Neuronal stem cell (in vitro differentiated cells): ENCODE data around the gene CLASP1.

Source experiments
- DNase-seq: peaks from one replicate; pipeline ENCODE4 v3.0.0-alpha.2; 2013; ENCODE audit warnings: low spot score
- H2AFZ ChIP-seq: one replicate; pipeline ENCODE4 v1.6.1; 2013; ENCODE audit warnings: mild to moderate bottlenecking, low read length, inconsistent platforms
- H2AK5ac ChIP-seq: 2 replicates; pipeline ENCODE4 v1.6.1; 2013; ENCODE audit warnings: low read depth, mild to moderate bottlenecking, inconsistent platforms, low read length, moderate library complexity, mixed read lengths
- H2BK120ac ChIP-seq: 2 replicates; pipeline ENCODE4 v1.6.1; 2013; ENCODE audit warnings: low read depth, mild to moderate bottlenecking, inconsistent platforms, low read length, moderate library complexity, mixed read lengths
- H2BK12ac ChIP-seq: one replicate; pipeline ENCODE4 v1.6.1; 2013; ENCODE audit warnings: low read length, inconsistent platforms
- H2BK15ac ChIP-seq: 2 replicates; pipeline ENCODE4 v1.6.1; 2013; ENCODE audit warnings: mild to moderate bottlenecking, low read length, inconsistent platforms, mixed read lengths
- H2BK5ac ChIP-seq: one replicate; pipeline ENCODE4 v1.6.1; 2013; ENCODE audit warnings: inconsistent platforms, mild to moderate bottlenecking, low read length, moderate library complexity
- H3K14ac ChIP-seq: one replicate; pipeline ENCODE4 v1.6.1; 2013; ENCODE audit warnings: low read length, inconsistent platforms
- H3K18ac ChIP-seq: 2 replicates; pipeline ENCODE4 v1.6.1; 2013; ENCODE audit warnings: low read length, inconsistent platforms
- H3K23ac ChIP-seq: 2 replicates; pipeline ENCODE4 v1.6.1; 2013; ENCODE audit warnings: low read depth, mild to moderate bottlenecking, mixed read lengths, low read length, inconsistent platforms; ENCODE audit not compliant: poor library complexity
- H3K27ac ChIP-seq: replicated peaks from 3 replicates; pipeline ENCODE4 v1.5.1; 2013; ENCODE audit warnings: low read length, inconsistent platforms
- H3K27me3 ChIP-seq, 3 experiments: 2 replicates each; pipeline ENCODE4 v1.6.1; 2013; ENCODE audit warnings: low read length in 3 of 3, mild to moderate bottlenecking in 2 of 3, inconsistent platforms in 1 of 3, low read depth in 1 of 3, mixed read lengths in 1 of 3, moderate library complexity in 1 of 3; ENCODE audit not compliant: control insufficient read depth in 3 of 3, insufficient read depth in 3 of 3
- H3K36me3 ChIP-seq, 2 donors: replicated peaks in 1 of 2; 2 replicates each; pipeline ENCODE4 v1.6.1; 2013; ENCODE audit warnings: low read length in 2 of 2; ENCODE audit not compliant: control insufficient read depth in 2 of 2, insufficient read depth in 2 of 2
- H3K4ac ChIP-seq: 2 replicates; pipeline ENCODE4 v1.6.1; 2013; ENCODE audit warnings: inconsistent platforms, mild to moderate bottlenecking, low read length, moderate library complexity
- H3K4me1 ChIP-seq, 2 donors: 1 replicate in 1 of 2; 2 replicates in 1 of 2; pipeline ENCODE4 v1.6.1; 2013; ENCODE audit warnings: low read length in 2 of 2, low read depth in 1 of 2; ENCODE audit not compliant: control insufficient read depth in 2 of 2, insufficient read depth in 1 of 2
- H3K4me2 ChIP-seq: one replicate; pipeline ENCODE4 v1.6.1; 2013; ENCODE audit warnings: mild to moderate bottlenecking, low read length, inconsistent platforms; ENCODE audit not compliant: insufficient read depth, poor library complexity, severe bottlenecking
- H3K4me3 ChIP-seq, 2 donors: 2 replicates each; pipeline ENCODE4 v1.5.1; 2013; ENCODE audit warnings: low read length in 2 of 2, mild to moderate bottlenecking in 2 of 2, inconsistent platforms in 1 of 2, moderate library complexity in 1 of 2
- H3K79me1 ChIP-seq: one replicate; pipeline ENCODE4 v1.6.1; 2013; ENCODE audit warnings: low read depth, mild to moderate bottlenecking, inconsistent platforms, low read length, moderate library complexity
- H3K9ac ChIP-seq: one replicate; pipeline ENCODE4 v1.6.1; 2013; ENCODE audit warnings: mild to moderate bottlenecking, low read depth, low read length, inconsistent platforms; ENCODE audit not compliant: poor library complexity
- H3K9me3 ChIP-seq, 2 donors: replicated peaks in 1 of 2; 2 replicates each; pipeline versions ENCODE3 to v1.6.1; 2013; ENCODE audit warnings: low read length in 2 of 2, mild to moderate bottlenecking in 2 of 2, inconsistent platforms in 1 of 2, low read depth in 1 of 2, mixed read lengths in 1 of 2, moderate library complexity in 1 of 2; ENCODE audit not compliant: control insufficient read depth in 2 of 2, insufficient read depth in 1 of 2
- H4K8ac ChIP-seq: one replicate; pipeline ENCODE4 v1.6.1; 2013; ENCODE audit warnings: low read depth, mild to moderate bottlenecking, inconsistent platforms, low read length, moderate library complexity
- H4K91ac ChIP-seq: one replicate; pipeline ENCODE4 v1.6.1; 2013; ENCODE audit warnings: low read length, low read depth, mild to moderate bottlenecking, inconsistent platforms; ENCODE audit not compliant: poor library complexity
- WGBS, 2 donors: extraction: QIAGEN DNeasy Blood & Tissue Kit; methylation state at CpG; one replicate each; pipeline ENCODE4 v1.1.7; 2013; ENCODE audit warnings: missing lambda C conversion rate in 2 of 2, mixed read lengths in 1 of 2; ENCODE audit not compliant: insufficient read length in 2 of 2, insufficient replicate concordance in 1 of 2; ENCODE audit errors: extremely low coverage in 2 of 2; 5-methylcytosine and 5-hydroxymethylcytosine counted together

The CLASP1 gene

GRCh38 chr2:121368836-121369235, 280.4 kb downstream of the CLASP1 start:
- H3K4me2 ChIP-seq = no peak overlapping the region
- H3K4me1 ChIP-seq = no peaks in the 10 kb centered on the region
- H3K27me3 ChIP-seq = no peaks in the 10 kb centered on the region
- peaks cover 0 to 2% of the 10 kb centered on the region in 2 donors for H3K9me3 ChIP-seq
- no peak for DNase-seq
- H3K18ac ChIP-seq = no peak overlapping the region
- no peak overlapping the region for H2BK12ac ChIP-seq
- H3K14ac ChIP-seq = no peak overlapping the region
- no peak overlapping the region for H2BK15ac ChIP-seq
- H4K91ac ChIP-seq = no peak overlapping the region
- no peak overlapping the region for H2AFZ ChIP-seq
- no peak overlapping the region for H2AK5ac ChIP-seq
- no peak overlapping the region for H3K4ac ChIP-seq
- no peak overlapping the region for H2BK120ac ChIP-seq
- peaks cover 31 to 96% of the 10 kb centered on the region in 2 donors for H3K36me3 ChIP-seq
- H3K27ac ChIP-seq = no peak overlapping the region
- H3K4me3 ChIP-seq = no peak overlapping the region
- H2BK5ac ChIP-seq = no peak overlapping the region
- no peak overlapping the region for H4K8ac ChIP-seq
- H3K9ac ChIP-seq = no peak overlapping the region
- no peak overlapping the region for H3K23ac ChIP-seq
- H3K79me1 ChIP-seq = no peaks in the 10 kb centered on the region

GRCh38 chr2:121368155-121368554, 281.1 kb downstream of the CLASP1 start:
- H2AK5ac ChIP-seq = no peak overlapping the region
- H3K14ac ChIP-seq = peak overlapping the region; percentile 25
- H2BK120ac ChIP-seq = no peak overlapping the region
- no peaks in the 10 kb centered on the region for H3K79me1 ChIP-seq
- H3K27ac ChIP-seq = no peak overlapping the region
- H3K9me3 ChIP-seq = peaks cover 0 to 2% of the 10 kb centered on the region in 2 donors
- H3K4me1 ChIP-seq = no peaks in the 10 kb centered on the region
- no peak overlapping the region for H3K18ac ChIP-seq
- H3K4me2 ChIP-seq = no peak overlapping the region
- DNase-seq = no peak
- no peak overlapping the region for H2BK5ac ChIP-seq
- no peak overlapping the region for H4K91ac ChIP-seq
- H3K23ac ChIP-seq = no peak overlapping the region
- peaks cover 35 to 96% of the 10 kb centered on the region in 2 donors for H3K36me3 ChIP-seq
- WGBS, 2 donors = no CpG with 5 or more reads among the region's 7 CpGs
- H3K4me3 ChIP-seq = no peak overlapping the region
- no peak overlapping the region for H4K8ac ChIP-seq
- H2BK15ac ChIP-seq = no peak overlapping the region
- H3K9ac ChIP-seq = no peak overlapping the region
- no peak overlapping the region for H2BK12ac ChIP-seq
- no peak overlapping the region for H2AFZ ChIP-seq
- no peaks in the 10 kb centered on the region for H3K27me3 ChIP-seq
- H3K4ac ChIP-seq = no peak overlapping the region

- Histone ChIP-seq H3K4me3 (no peak overlapping the region), H2BK5ac (no peak overlapping the region), H3K4me1 (no peaks in the 10 kb centered on the region), H3K9ac (no peak overlapping the region), H3K36me3 (peaks cover 37 to 96% of the 10 kb centered on the region in 2 donors), H2BK12ac (no peak overlapping the region), H2AK5ac (no peak overlapping the region), H3K14ac (no peak overlapping the region), H3K18ac (no peak overlapping the region), H4K8ac (no peak overlapping the region), H2AFZ (no peak overlapping the region), H4K91ac (no peak overlapping the region), H3K79me1 (no peaks in the 10 kb centered on the region), H3K27me3 (no peaks in the 10 kb centered on the region), H3K9me3 (peaks cover 0 to 2% of the 10 kb centered on the region in 2 donors), H3K4ac (no peak overlapping the region), H3K27ac (no peak overlapping the region), H2BK120ac (no peak overlapping the region), H3K23ac (no peak overlapping the region), H2BK15ac (no peak overlapping the region), H3K4me2 (no peak overlapping the region)
- DNase-seq = no peak
- WGBS, 2 donors = no CpG with 5 or more reads among the region's 26 CpGs
These were observed 281.9 kb downstream of the CLASP1 start for GRCh38 chr2:121367246-121367900.

- Histone ChIP-seq H2BK120ac (no peak overlapping the region), H2BK5ac (no peak overlapping the region), H3K4me3 (no peak overlapping the region), H3K4me2 (no peak overlapping the region), H3K27me3 (no peaks in the 10 kb centered on the region), H3K14ac (no peak overlapping the region), H3K9ac (no peak overlapping the region), H3K79me1 (no peaks in the 10 kb centered on the region), H4K91ac (no peak overlapping the region), H3K23ac (no peak overlapping the region), H3K9me3 (peaks cover 0 to 2% of the 10 kb centered on the region in 2 donors), H3K18ac (no peak overlapping the region), H2AFZ (no peak overlapping the region), H2AK5ac (no peak overlapping the region), H3K4me1 (no peaks in the 10 kb centered on the region), H3K27ac (no peak overlapping the region), H2BK12ac (no peak overlapping the region), H2BK15ac (no peak overlapping the region), H3K36me3 (peaks cover 40 to 98% of the 10 kb centered on the region in 2 donors), H3K4ac (no peak overlapping the region), H4K8ac (no peak overlapping the region)
- DNase-seq = no peak
These were observed 283.2 kb downstream of the CLASP1 start for GRCh38 chr2:121366040-121366439.
